Mesothelial cell of epicardium (in vitro differentiated cells): ENCODE measurements around the gene ZNF48. TPM values are rescaled to one million over a fixed set of nuclear protein-coding genes. Genes with fewer than 3 reads are reported as not detected.

Experiments
- DNase-seq, 2 experiments: peaks; one replicate each; pipeline ENCODE4 v3.0.0; 2021; ENCODE audit warnings: low spot score in 2 of 2; ENCODE audit not compliant: unreplicated experiment in 2 of 2
- H3K27ac Mint-ChIP-seq: 2 replicates; pipeline ENCODE4 v1.8.0; 2021; ENCODE audit warnings: mixed read lengths
- H3K27me3 Mint-ChIP-seq: 2 replicates; pipeline ENCODE4 v1.8.0; 2021; ENCODE audit warnings: low read depth, mixed read lengths
- H3K36me3 Mint-ChIP-seq: 2 replicates; pipeline ENCODE4 v1.8.0; 2021; ENCODE audit warnings: mixed read lengths
- H3K4me1 Mint-ChIP-seq: 2 replicates; pipeline ENCODE4 v1.8.0; 2021; ENCODE audit warnings: mixed read lengths
- H3K4me3 Mint-ChIP-seq: 2 replicates; pipeline ENCODE4 v1.8.0; 2021; ENCODE audit warnings: mild to moderate bottlenecking, moderate library complexity, mixed read lengths
- H3K9me3 Mint-ChIP-seq: 2 replicates; pipeline ENCODE4 v1.8.0; 2021; ENCODE audit warnings: mixed read lengths
- CTCF ChIP-seq: fragments of 200-600 bp; sonication (generic); IDR thresholded peaks from one replicate; pipeline ENCODE4 v1.5.0; 2021; ENCODE audit warnings: antibody characterized with exemption; ENCODE audit not compliant: unreplicated experiment
- total RNA-seq: library from RNA; stranded (reverse); gene quantifications from 3 replicates; pipeline ENCODE4 v1.2.1, GENCODE V29; 2021

ZNF48 gene
- total RNA-seq, 1 donor from 2014 or later, result 24.2 TPM

DNA sequence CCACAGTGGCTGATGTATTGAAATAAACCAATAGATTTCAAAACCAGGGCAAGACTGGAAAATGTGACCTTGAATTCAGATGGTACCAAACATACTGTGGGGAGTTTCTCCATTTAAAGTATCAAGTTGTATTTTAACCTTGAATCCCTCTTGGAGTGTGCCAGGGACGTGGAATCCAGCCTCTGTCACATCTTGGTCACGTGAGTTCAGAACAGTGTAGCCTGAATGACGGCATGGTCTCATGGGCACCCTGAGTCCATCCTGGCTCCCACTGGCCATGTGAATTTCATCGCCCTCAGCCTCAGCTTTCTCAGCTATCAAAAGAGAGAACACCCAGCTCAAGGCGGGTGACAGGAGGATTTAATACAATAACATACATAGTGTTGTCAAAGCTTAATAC is 18.9 kb downstream of the ZNF48 start:
- no peaks in the 10 kb centered on the region for H3K9me3 Mint-ChIP-seq
- H3K4me1 Mint-ChIP-seq, result peaks cover 17% of the 10 kb centered on the region
- H3K4me3 Mint-ChIP-seq, result no peak overlapping the region
- H3K36me3 Mint-ChIP-seq, result peaks cover 6% of the 10 kb centered on the region
- no peak for TF ChIP-seq CTCF
- no peak for DNase-seq
- no peaks in the 10 kb centered on the region for H3K27me3 Mint-ChIP-seq
- no peak overlapping the region for H3K27ac Mint-ChIP-seq

DNA sequence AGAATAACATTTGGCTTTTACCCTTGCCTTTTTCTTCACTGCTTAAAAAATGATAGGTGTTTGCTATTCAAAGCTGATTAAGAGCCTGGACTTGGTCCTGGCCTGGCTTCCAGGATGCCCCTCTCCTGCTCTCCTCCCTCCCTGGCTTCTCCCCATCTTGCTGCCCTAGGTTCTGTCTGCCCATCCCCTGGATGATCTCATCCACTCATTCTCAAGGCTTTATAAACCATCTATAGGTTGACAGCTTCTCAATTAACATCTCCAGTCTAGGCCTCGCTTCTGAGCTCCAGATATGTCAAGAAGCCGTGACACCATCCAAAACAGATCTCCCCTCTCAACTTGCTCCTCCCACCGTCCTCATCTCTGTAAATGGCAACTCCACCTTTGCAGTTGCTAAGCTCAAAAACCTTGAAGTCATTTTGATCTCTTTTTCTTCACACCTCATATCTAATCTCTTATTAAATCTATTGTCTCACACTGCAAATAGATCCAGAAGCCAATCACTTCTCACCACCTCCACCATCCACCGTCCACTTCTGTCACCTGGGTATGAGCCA is 20.9 kb downstream of the ZNF48 start:
- no peaks in the 10 kb centered on the region for H3K27me3 Mint-ChIP-seq
- no peak for TF ChIP-seq CTCF
- H3K9me3 Mint-ChIP-seq, result no peaks in the 10 kb centered on the region
- H3K4me3 Mint-ChIP-seq, result no peak overlapping the region
- no peak for DNase-seq
- H3K4me1 Mint-ChIP-seq, result peaks cover 14% of the 10 kb centered on the region
- no peak overlapping the region for H3K27ac Mint-ChIP-seq
- H3K36me3 Mint-ChIP-seq, result peaks cover 14% of the 10 kb centered on the region

- Mint-ChIP-seq H3K27ac (no peak overlapping the region), H3K4me3 (peak overlapping the region; percentile 57), H3K36me3 (peaks cover 18% of the 10 kb centered on the region), H3K4me1 (peaks cover 14% of the 10 kb centered on the region), H3K9me3 (no peaks in the 10 kb centered on the region), H3K27me3 (no peaks in the 10 kb centered on the region)
- no peak for TF ChIP-seq CTCF
- DNase-seq, result no peak
Measured at GRCh38 chr16:30416624-30417528, 21.7 kb downstream of the ZNF48 start.

DNA sequence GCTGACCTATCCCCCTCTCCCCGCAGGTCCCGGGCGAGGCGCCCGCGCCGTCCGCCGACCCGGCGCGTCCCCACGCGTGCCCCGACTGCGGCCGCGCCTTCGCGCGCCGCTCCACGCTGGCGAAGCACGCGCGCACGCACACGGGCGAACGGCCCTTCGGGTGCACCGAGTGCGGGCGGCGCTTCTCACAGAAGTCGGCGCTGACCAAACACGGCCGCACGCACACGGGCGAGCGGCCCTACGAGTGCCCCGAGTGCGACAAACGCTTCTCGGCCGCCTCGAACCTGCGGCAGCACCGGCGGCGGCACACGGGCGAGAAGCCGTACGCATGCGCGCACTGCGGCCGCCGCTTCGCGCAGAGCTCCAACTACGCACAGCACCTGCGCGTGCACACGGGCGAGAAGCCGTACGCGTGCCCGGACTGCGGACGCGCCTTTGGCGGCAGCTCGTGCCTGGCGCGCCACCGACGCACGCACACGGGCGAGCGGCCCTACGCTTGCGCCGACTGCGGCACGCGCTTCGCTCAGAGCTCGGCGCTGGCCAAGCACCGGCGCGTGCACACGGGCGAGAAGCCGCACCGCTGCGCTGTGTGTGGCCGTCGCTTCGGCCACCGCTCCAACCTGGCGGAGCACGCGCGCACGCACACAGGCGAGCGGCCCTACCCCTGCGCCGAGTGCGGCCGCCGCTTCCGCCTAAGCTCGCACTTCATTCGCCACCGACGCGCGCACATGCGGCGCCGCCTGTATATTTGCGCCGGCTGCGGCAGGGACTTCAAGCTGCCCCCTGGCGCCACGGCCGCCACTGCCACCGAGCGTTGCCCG is 22.5 kb downstream of the ZNF48 start:
- Mint-ChIP-seq H3K4me1 (peaks cover 14% of the 10 kb centered on the region), H3K4me3 (peak overlapping the region; percentile 61), H3K27ac (no peak overlapping the region), H3K36me3 (peaks cover 17% of the 10 kb centered on the region), H3K27me3 (no peaks in the 10 kb centered on the region), H3K9me3 (no peaks in the 10 kb centered on the region)
- DNase-seq, result peak; percentile 70 to 81
- TF ChIP-seq CTCF, result no peak

GRCh38 chr16:30418350-30419181 is 23.3 kb downstream of the ZNF48 start:
- TF ChIP-seq CTCF, result no peak
- peaks cover 14% of the 10 kb centered on the region for H3K4me1 Mint-ChIP-seq
- H3K36me3 Mint-ChIP-seq, result peaks cover 19% of the 10 kb centered on the region
- peak overlapping the region; percentile 43 for H3K4me3 Mint-ChIP-seq
- H3K27ac Mint-ChIP-seq, result no peak overlapping the region
- no peaks in the 10 kb centered on the region for H3K9me3 Mint-ChIP-seq
- no peaks in the 10 kb centered on the region for H3K27me3 Mint-ChIP-seq
- no peak for DNase-seq
